HepG2 (cell line): ENCODE results near the gene PDCD2. TPM values are rescaled to one million over a fixed set of nuclear protein-coding genes. Genes with fewer than 3 reads are reported as not detected.

Source experiments
- AHDC1 ChIP-seq: sonication (generic); formaldehyde crosslinking; IDR thresholded peaks from 2 replicates; pipeline ENCODE4 v1.5.1; 2020; ENCODE audit warnings: mild to moderate bottlenecking, missing genetic modification reagents, borderline replicate concordance
- ARID3A ChIP-seq: IDR thresholded peaks from 2 replicates; pipeline ENCODE4 v1.6.1; 2012; ENCODE audit warnings: low read depth, low read length, improper control_type of control experiment
- ATM ChIP-seq: fragments of 450-650 bp; IDR thresholded peaks from 2 replicates; pipeline ENCODE4 v1.7.1; 2017; ENCODE audit warnings: mild to moderate bottlenecking, borderline replicate concordance
- BORCS8-MEF2B ChIP-seq: sonication (generic); formaldehyde crosslinking; IDR thresholded peaks from 2 replicates; pipeline ENCODE4 v1.8.0; 2022; ENCODE audit warnings: mild to moderate bottlenecking, missing genetic modification reagents
- CENPX ChIP-seq: sonication (generic); formaldehyde crosslinking; IDR thresholded peaks from 2 replicates; pipeline ENCODE4 v1.9.0; 2021; ENCODE audit warnings: mild to moderate bottlenecking, missing genetic modification reagents, moderate library complexity
- DPF2 ChIP-seq: sonication (generic); formaldehyde crosslinking; IDR thresholded peaks from 2 replicates; pipeline ENCODE4 v1.4.0; 2020; ENCODE audit warnings: mild to moderate bottlenecking, low read depth, missing genetic modification reagents, borderline replicate concordance
- DRAP1 ChIP-seq: IDR thresholded peaks from 2 replicates; pipeline ENCODE4 v1.6.1; 2016; ENCODE audit warnings: missing genetic modification reagents, missing compliant biosample characterization
- KDM1A ChIP-seq: IDR thresholded peaks from 2 replicates; pipeline ENCODE4 v1.6.1; 2016; ENCODE audit warnings: missing compliant biosample characterization
- KLF16 ChIP-seq, 2 experiments: sonication (generic) in 1 of 2; formaldehyde crosslinking in 1 of 2; IDR thresholded peaks; 2 replicates each; pipeline versions ENCODE4 v1.6.1 to v1.8.0; 2016 to 2023; ENCODE audit warnings: missing genetic modification reagents in 2 of 2, missing compliant biosample characterization in 1 of 2
- MIXL1 ChIP-seq: IDR thresholded peaks from 2 replicates; pipeline ENCODE4 v1.6.1; 2016
- RERE ChIP-seq: IDR thresholded peaks from 2 replicates; pipeline ENCODE4 v1.6.1; 2016; ENCODE audit warnings: low read depth, missing genetic modification reagents, missing compliant biosample characterization
- SIN3B ChIP-seq: fragments of 150-350 bp; IDR thresholded peaks from 2 replicates; pipeline ENCODE4 v1.6.1; 2014; ENCODE audit warnings: low read length
- ZNF143 ChIP-seq: sonication (generic); formaldehyde crosslinking; IDR thresholded peaks from 2 replicates; pipeline ENCODE4 v1.4.0; 2020; ENCODE audit warnings: missing genetic modification reagents
- ZNF484 ChIP-seq: sonication (generic); formaldehyde crosslinking; IDR thresholded peaks from 2 replicates; pipeline ENCODE4 v1.5.1; 2020; ENCODE audit warnings: mild to moderate bottlenecking, low read depth, missing genetic modification reagents, borderline replicate concordance
- ZNF614 ChIP-seq: IDR thresholded peaks from 2 replicates; pipeline ENCODE4 v1.6.1; 2018; ENCODE audit warnings: missing biosample characterization, missing genetic modification reagents, inconsistent platforms, borderline replicate concordance
- ZNF724P ChIP-seq: sonication (generic); formaldehyde crosslinking; IDR thresholded peaks from 2 replicates; pipeline ENCODE4 v1.8.0; 2022; ENCODE audit warnings: missing genetic modification reagents, borderline replicate concordance
- ZNF776 ChIP-seq: sonication (generic); formaldehyde crosslinking; IDR thresholded peaks from 2 replicates; pipeline ENCODE4 v1.4.0; 2020; ENCODE audit warnings: mild to moderate bottlenecking, missing genetic modification reagents
- polyA plus RNA-seq, 8 experiments: library from polyadenylated mRNA; depleted of rRNA in 3 of 8; stranded (reverse) in 7 of 8; unstranded in 1 of 8; fragments of >200 nt; fragmentation: Illumina TruSeq in 4 of 8; extraction: Trizol in 4 of 8; gene quantifications; 2 replicates each; pipeline versions ENCODE4 v1.2.1 to v1.2.3, GENCODE V29; 2011 to 2016; ENCODE audit warnings: low read depth in 4 of 8, missing spikeins in 1 of 8, mixed read lengths in 1 of 8; ENCODE audit not compliant: insufficient read depth in 1 of 8
- total RNA-seq, 5 experiments: library from RNA; depleted of rRNA; stranded (reverse); fragments of >200 nt; fragmentation: Illumina TruSeq; extraction: Trizol; gene quantifications; 2 replicates each; pipeline ENCODE4 v1.2.3, GENCODE V29; 2016; ENCODE audit warnings: low read depth in 1 of 5

PDCD2 gene
- total and polyA plus RNA-seq, 2 of the 13 experiments (the other 11 are each of a cell fraction or from before 2014, with no cell fraction given): 83.6 to 133 TPM

- TF ChIP-seq MIXL1 (CRISPR knock-in tag): no peak
- TF ChIP-seq DRAP1 (CRISPR knock-in tag): no peak
- no peak for TF ChIP-seq ZNF143 (CRISPR knock-in tag)
- 0 out of 2 replicates have a peak, but pooled peaks have one; percentile 20 for TF ChIP-seq ZNF614 (CRISPR knock-in tag)
- 0 out of 4 replicates have a peak, but pooled peaks of 1 of the 2 experiments have one; percentile 40 for TF ChIP-seq KLF16 (CRISPR knock-in tag; IDR thresholded peaks at IDR 0.05)
- no peak for TF ChIP-seq ZNF724P
- no peak for TF ChIP-seq RERE
- no peak for TF ChIP-seq SIN3B
- TF ChIP-seq CENPX (CRISPR knock-in tag): no peak
- no peak for TF ChIP-seq BORCS8-MEF2B (CRISPR knock-in tag)
- TF ChIP-seq ZNF776 (CRISPR knock-in tag): no peak
- no peak for TF ChIP-seq ATM
- TF ChIP-seq DPF2 (CRISPR knock-in tag): no peak
- TF ChIP-seq AHDC1: no peak
- no peak for TF ChIP-seq KDM1A
- 0 out of 2 replicates have a peak, but pooled peaks have one; percentile 49 for TF ChIP-seq ARID3A
- no peak for TF ChIP-seq ZNF484
Measured at GRCh38 chr6:170529839-170530469, 54.5 kb downstream of the PDCD2 start (continued).
